Muscle layer of duodenum (tissue), 2 donors: ENCODE results near the gene BACH2.

Experiments used
- H3K27ac ChIP-seq: one replicate; pipeline ENCODE4 v1.7.0; 2013; ENCODE audit warnings: mild to moderate bottlenecking, low read length
- H3K27me3 ChIP-seq: one replicate; pipeline ENCODE4 v1.7.0; 2013; ENCODE audit warnings: low read depth, mild to moderate bottlenecking, control low read depth, low read length
- H3K36me3 ChIP-seq, 2 donors: one replicate each; pipeline ENCODE4 v1.7.0; 2013; ENCODE audit warnings: low read length in 2 of 2, control low read depth in 1 of 2, mild to moderate bottlenecking in 1 of 2; ENCODE audit not compliant: insufficient read depth in 2 of 2, control insufficient read depth in 1 of 2
- H3K4me1 ChIP-seq, 2 donors: one replicate each; pipeline ENCODE4 v1.7.0; 2013; ENCODE audit warnings: low read length in 2 of 2, mild to moderate bottlenecking in 2 of 2, control low read depth in 1 of 2, moderate library complexity in 1 of 2; ENCODE audit not compliant: insufficient read depth in 2 of 2, control insufficient read depth in 1 of 2
- H3K4me3 ChIP-seq, 2 donors: one replicate each; pipeline ENCODE4 v1.7.0; 2013; ENCODE audit warnings: low read length in 2 of 2, low read depth in 1 of 2, mild to moderate bottlenecking in 1 of 2
- H3K9me3 ChIP-seq, 2 donors: one replicate each; pipeline ENCODE4 v1.7.0; 2013; ENCODE audit warnings: low read length in 2 of 2, control low read depth in 1 of 2, mild to moderate bottlenecking in 1 of 2; ENCODE audit not compliant: control insufficient read depth in 1 of 2
- donor health status: healthy.

Gene BACH2

DNA sequence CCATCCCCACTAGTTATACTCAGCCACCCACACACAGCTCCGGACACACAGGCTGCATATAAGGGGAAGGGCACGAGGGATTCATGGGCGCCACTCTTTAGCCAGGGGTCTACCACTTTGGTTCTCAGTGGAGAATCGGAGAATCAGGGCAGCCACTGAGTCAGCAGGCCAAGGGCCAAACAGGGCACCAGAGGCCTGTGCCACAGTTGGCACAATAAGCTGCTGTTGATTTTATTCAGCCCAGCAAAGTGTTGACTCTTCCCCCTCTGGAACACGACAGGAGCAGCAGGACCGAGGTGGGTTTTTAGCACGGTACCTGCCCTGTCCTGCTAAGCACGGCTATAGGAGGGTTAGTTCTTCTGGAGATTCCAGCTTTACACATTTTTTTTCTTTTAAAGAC lies 354.0 kb downstream of the BACH2 start:
- H3K27me3 ChIP-seq, result no peaks in the 10 kb centered on the region
- H3K9me3 ChIP-seq, result no peaks in the 10 kb centered on the region
- H3K36me3 ChIP-seq, result no peaks in the 10 kb centered on the region
- no peak overlapping the region for H3K4me3 ChIP-seq
- H3K27ac ChIP-seq, result no peak overlapping the region
- H3K4me1 ChIP-seq, result peaks cover 0 to 11% of the 10 kb centered on the region in 2 donors

GRCh38 chr6:89941763-89942497 lies 354.7 kb downstream of the BACH2 start:
- no peak overlapping the region for H3K27ac ChIP-seq
- no peak overlapping the region for H3K4me3 ChIP-seq
- H3K27me3 ChIP-seq, result no peaks in the 10 kb centered on the region
- H3K4me1 ChIP-seq, result peaks cover 0 to 11% of the 10 kb centered on the region in 2 donors
- H3K36me3 ChIP-seq, result no peaks in the 10 kb centered on the region
- H3K9me3 ChIP-seq, result no peaks in the 10 kb centered on the region

GRCh38 chr6:89941031-89941762 lies 355.4 kb downstream of the BACH2 start:
- no peak overlapping the region for H3K27ac ChIP-seq
- no peaks in the 10 kb centered on the region for H3K9me3 ChIP-seq
- no peak overlapping the region for H3K4me3 ChIP-seq
- peaks cover 0 to 11% of the 10 kb centered on the region in 2 donors for H3K4me1 ChIP-seq
- no peaks in the 10 kb centered on the region for H3K27me3 ChIP-seq
- H3K36me3 ChIP-seq, result no peaks in the 10 kb centered on the region

DNA sequence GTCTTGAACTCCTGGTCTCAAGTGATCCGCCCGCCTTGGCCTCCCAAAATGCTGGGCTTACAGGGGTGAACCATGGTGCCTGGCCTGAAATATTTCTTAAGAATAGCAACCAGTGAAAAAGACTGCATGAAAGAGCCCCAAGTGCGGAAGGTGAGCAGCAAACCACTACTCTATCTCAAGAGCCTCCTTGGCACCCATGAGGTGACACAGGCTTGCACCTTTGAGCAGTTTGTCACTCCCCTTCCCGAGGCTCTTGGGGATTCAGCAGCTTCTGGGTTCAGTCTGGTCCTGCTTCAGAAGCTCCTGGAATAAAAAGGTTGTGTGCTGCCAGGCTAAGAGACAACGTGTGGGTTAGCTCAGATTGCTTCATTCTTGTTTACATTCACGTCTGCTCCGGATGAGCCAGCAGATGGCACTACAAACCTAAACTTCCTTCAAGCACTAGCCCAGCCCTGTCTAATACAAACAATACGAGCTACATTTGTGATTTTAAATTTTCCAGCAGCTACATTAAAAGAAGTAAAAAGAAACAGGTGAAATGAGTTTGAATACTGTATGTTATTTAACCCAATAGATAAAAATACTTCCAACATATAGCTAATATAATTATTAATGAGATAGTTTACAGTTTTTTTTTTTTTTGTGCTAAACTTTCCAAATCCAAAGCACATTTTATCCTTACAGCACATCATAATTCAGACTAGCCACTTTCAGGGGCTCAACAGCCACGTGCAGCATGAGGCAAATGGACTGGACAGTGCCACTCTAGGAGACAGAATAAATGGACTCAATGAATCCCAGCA lies 356.2 kb downstream of the BACH2 start:
- Histone ChIP-seq H3K4me3 (no peak overlapping the region), H3K27me3 (no peaks in the 10 kb centered on the region), H3K9me3 (no peaks in the 10 kb centered on the region), H3K27ac (no peak overlapping the region), H3K4me1 (peaks cover 0 to 11% of the 10 kb centered on the region in 2 donors), H3K36me3 (no peaks in the 10 kb centered on the region)

GRCh38 chr6:89939144-89939543 lies 357.5 kb downstream of the BACH2 start:
- H3K4me1 ChIP-seq, result peaks cover 0 to 11% of the 10 kb centered on the region in 2 donors
- H3K9me3 ChIP-seq, result no peaks in the 10 kb centered on the region
- H3K27me3 ChIP-seq, result no peaks in the 10 kb centered on the region
- no peak overlapping the region for H3K4me3 ChIP-seq
- no peaks in the 10 kb centered on the region for H3K36me3 ChIP-seq
- no peak overlapping the region for H3K27ac ChIP-seq

DNA sequence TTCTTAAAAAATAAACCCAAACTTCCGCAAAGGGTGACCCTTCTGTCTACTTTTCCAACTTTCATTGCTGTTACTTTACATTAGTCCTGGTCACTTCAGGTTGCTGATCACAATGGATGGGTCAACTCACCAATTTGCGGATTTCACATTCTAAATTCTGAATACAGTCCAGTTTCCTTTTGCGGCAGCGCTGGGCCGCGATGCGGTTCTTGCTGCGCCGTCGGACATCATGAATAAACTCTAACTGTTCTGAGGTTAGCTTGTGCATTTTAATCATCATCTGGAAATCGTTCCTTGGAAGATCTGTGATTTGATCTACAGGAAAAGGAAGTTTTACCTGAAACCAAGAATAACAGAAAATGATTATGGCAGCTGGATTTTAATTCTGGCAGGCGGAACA lies 358.6 kb downstream of the BACH2 start:
- Histone ChIP-seq H3K36me3 (no peaks in the 10 kb centered on the region), H3K4me1 (peaks cover 0 to 11% of the 10 kb centered on the region in 2 donors), H3K27me3 (no peaks in the 10 kb centered on the region), H3K27ac (no peak overlapping the region), H3K4me3 (no peak overlapping the region), H3K9me3 (no peaks in the 10 kb centered on the region)

DNA sequence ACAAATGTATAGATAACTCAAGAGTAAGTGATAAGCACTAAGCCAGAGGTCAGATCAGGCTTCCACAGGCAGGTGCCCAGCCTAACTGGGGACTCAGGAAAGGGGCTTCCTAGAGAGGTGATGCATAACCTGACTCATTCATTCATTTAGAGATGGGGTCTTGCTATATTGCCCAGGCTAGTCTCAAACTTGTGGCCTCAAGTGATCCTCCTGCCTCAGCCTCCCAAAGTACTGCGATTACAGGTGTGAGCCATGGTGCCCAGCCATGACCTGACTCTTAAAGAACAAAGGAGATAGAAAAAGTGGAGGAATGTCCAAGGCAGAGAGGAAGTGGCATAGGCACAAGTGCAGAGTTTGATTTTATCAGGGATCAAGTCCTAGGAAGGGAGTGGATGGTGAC lies 360.5 kb downstream of the BACH2 start:
- H3K27ac ChIP-seq, result no peak overlapping the region
- H3K4me1 ChIP-seq, result peaks cover 0 to 9% of the 10 kb centered on the region in 2 donors
- no peaks in the 10 kb centered on the region for H3K27me3 ChIP-seq
- H3K36me3 ChIP-seq, result peaks cover 0 to 4% of the 10 kb centered on the region in 2 donors
- no peaks in the 10 kb centered on the region for H3K9me3 ChIP-seq
- no peak overlapping the region for H3K4me3 ChIP-seq

DNA sequence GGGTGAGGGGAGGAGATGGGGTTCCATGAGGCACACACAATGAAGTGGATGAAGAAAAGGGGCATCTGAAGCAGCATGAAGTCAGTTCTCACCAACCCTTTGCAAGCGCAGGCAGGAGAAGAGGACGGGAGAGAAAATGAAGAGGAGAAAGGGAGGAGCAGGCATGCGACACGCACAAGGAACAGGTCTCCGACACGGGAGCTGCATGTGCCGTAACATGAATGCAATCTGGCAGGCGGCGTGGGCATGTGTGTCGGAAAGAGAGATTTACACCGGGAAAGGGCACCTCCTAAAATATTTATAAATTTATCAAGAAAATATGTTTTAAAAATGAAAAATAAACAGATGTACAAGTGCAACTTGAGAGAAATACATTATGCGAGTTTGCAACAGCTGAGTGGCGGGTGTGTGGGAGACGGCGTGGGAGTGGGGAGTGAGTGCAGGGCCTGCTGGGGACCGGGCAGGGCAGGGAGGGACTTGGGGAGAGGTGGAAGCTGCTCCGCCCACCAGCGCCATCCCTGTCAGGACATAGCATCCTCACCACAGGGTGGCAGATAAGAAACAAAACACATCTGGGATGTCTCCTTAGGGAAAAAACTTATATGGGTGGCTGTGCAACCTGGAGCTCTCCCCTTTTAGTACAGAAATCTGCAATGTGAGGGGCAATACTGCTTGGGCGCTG lies 361.8 kb downstream of the BACH2 start:
- Histone ChIP-seq H3K27ac (no peak overlapping the region), H3K4me3 (no peak overlapping the region), H3K36me3 (peaks cover 0 to 4% of the 10 kb centered on the region in 2 donors), H3K9me3 (no peaks in the 10 kb centered on the region), H3K27me3 (no peaks in the 10 kb centered on the region), H3K4me1 (peaks cover 0 to 6% of the 10 kb centered on the region in 2 donors)

DNA sequence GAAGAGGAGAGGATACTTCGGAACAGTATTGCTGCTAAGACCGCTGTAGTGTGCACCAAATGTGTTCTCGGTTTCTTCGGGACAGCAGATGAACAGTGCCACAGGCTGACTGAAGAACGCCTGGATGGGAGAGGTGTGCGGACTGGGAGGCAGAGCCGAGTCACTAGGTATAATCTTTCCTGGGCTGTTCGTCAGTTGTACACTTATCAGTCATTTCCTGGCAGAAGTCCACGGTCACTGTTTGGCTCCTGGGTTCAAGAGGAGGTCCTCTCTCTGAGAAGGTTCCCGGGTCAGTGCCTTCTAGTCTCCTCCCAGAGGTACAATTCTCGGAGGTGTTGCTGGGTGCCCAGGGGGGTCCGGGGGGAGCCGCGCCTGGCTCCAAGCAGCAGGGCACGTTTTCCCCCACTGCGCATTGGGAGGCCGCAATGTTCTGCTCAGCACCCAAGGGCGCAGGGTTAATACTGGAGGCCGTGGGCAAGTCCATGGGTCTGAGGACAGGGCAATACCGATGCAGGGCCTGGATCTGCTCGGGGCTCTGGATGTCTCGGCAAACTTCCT lies 364.3 kb downstream of the BACH2 start:
- no peak overlapping the region for H3K27ac ChIP-seq
- H3K9me3 ChIP-seq, result no peaks in the 10 kb centered on the region
- peaks cover 0 to 8% of the 10 kb centered on the region in 2 donors for H3K4me1 ChIP-seq
- no peaks in the 10 kb centered on the region for H3K27me3 ChIP-seq
- no peak overlapping the region for H3K4me3 ChIP-seq
- H3K36me3 ChIP-seq, result peaks cover 0 to 4% of the 10 kb centered on the region in 2 donors

- Histone ChIP-seq H3K36me3 (peaks cover 0 to 4% of the 10 kb centered on the region in 2 donors), H3K27ac (no peak overlapping the region), H3K4me1 (peaks cover 0 to 8% of the 10 kb centered on the region in 2 donors), H3K9me3 (no peaks in the 10 kb centered on the region), H3K4me3 (no peak overlapping the region), H3K27me3 (no peaks in the 10 kb centered on the region)
These were observed 365.9 kb downstream of the BACH2 start for GRCh38 chr6:89930789-89931188.
